H1 (cell line): ENCODE measurements around the gene TSPAN17. TPM values are rescaled to one million over a fixed set of nuclear protein-coding genes. Genes with fewer than 3 reads are reported as not detected.

Source experiments
- CTCF ChIA-PET: fragments of 300-600 bp; sonication (Branson Sonifier 250); formaldehyde crosslinking; loops from one replicate; lab custom pipeline; 2021; ENCODE audit not compliant: partially characterized antibody; lab: Charles Lee
- POLR2A ChIA-PET: fragments of 300-600 bp; sonication (Branson Sonifier 250); formaldehyde crosslinking; loops from one replicate; lab custom pipeline; 2021; ENCODE audit warnings: inconsistent platforms; ENCODE audit not compliant: partially characterized antibody; lab: Charles Lee
- DNase-seq, 2 experiments: peaks; one replicate each; pipeline versions ENCODE4 v3.0.0 to v3.0.0-alpha.2; 2010 to 2022; ENCODE audit warnings: low spot score in 2 of 2, low read depth in 1 of 2, mixed read lengths in 1 of 2
- FAIRE-seq: peaks from 2 replicates; lab custom pipeline; 2011; peaks lifted over from hg19 to GRCh38; lab: Jason Lieb, UNC
- H2AFZ ChIP-seq: 2 replicates; pipeline ENCODE4 v1.8.1; 2012; ENCODE audit warnings: low read length, inconsistent platforms
- H2AK5ac ChIP-seq: 2 replicates; pipeline ENCODE4 v1.6.1; 2013; ENCODE audit warnings: low read depth, low read length
- H2BK120ac ChIP-seq: replicated peaks from 2 replicates; pipeline ENCODE3; 2013; ENCODE audit warnings: low read depth, low read length, inconsistent platforms
- H2BK12ac ChIP-seq: 2 replicates; pipeline ENCODE4 v1.6.1; 2013; ENCODE audit warnings: low read depth, low read length
- H2BK15ac ChIP-seq: 2 replicates; pipeline ENCODE4 v1.6.1; 2013; ENCODE audit warnings: low read length
- H2BK20ac ChIP-seq: 2 replicates; pipeline ENCODE4 v1.6.1; 2013; ENCODE audit warnings: low read length
- H2BK5ac ChIP-seq: 2 replicates; pipeline ENCODE4 v1.6.1; 2013; ENCODE audit warnings: low read depth, low read length
- H3K14ac ChIP-seq: 2 replicates; pipeline ENCODE4 v1.6.1; 2013; ENCODE audit warnings: inconsistent platforms; ENCODE audit not compliant: insufficient read length
- H3K18ac ChIP-seq: 2 replicates; pipeline ENCODE4 v1.6.1; 2013; ENCODE audit warnings: low read length; ENCODE audit errors: extremely low read depth
- H3K23ac ChIP-seq: 2 replicates; pipeline ENCODE4 v1.6.1; 2013; ENCODE audit warnings: inconsistent platforms; ENCODE audit not compliant: insufficient read length
- H3K23me2 ChIP-seq: 2 replicates; pipeline ENCODE4 v1.6.1; 2013; ENCODE audit warnings: low read depth, low read length
- H3K27ac ChIP-seq: 2 replicates; pipeline ENCODE4 v1.6.1; 2011; ENCODE audit warnings: low read depth, low read length, inconsistent platforms
- H3K27me3 ChIP-seq, 4 experiments: replicated peaks in 1 of 4; 1 replicate in 1 of 4; 2 replicates in 3 of 4; pipeline versions ENCODE4 v1.6.1 to v1.8.1; 2011 to 2013; ENCODE audit warnings: low read length in 3 of 4, mild to moderate bottlenecking in 3 of 4, inconsistent platforms in 2 of 4, mixed read lengths in 2 of 4, moderate library complexity in 1 of 4; ENCODE audit not compliant: control insufficient read depth in 3 of 4, insufficient read depth in 3 of 4; ENCODE audit errors: extremely low read depth in 1 of 4
- H3K36me3 ChIP-seq, 4 experiments: 2 replicates each; pipeline versions ENCODE4 v1.6.1 to v1.8.1; 2011 to 2013; ENCODE audit warnings: mild to moderate bottlenecking in 4 of 4, low read length in 3 of 4, moderate library complexity in 2 of 4, control low read depth in 1 of 4, inconsistent platforms in 1 of 4; ENCODE audit not compliant: insufficient read depth in 4 of 4, control insufficient read depth in 2 of 4
- H3K4ac ChIP-seq: replicated peaks from 2 replicates; pipeline ENCODE3; 2013; ENCODE audit warnings: low read length, low read depth, mixed read lengths, inconsistent platforms; ENCODE audit not compliant: insufficient read length
- H3K4me1 ChIP-seq, 4 experiments: replicated peaks in 1 of 4; 1 replicate in 1 of 4; 2 replicates in 3 of 4; pipeline versions ENCODE4 v1.6.1 to v1.8.1; 2011 to 2013; ENCODE audit warnings: low read length in 3 of 4, inconsistent platforms in 2 of 4, mixed read lengths in 1 of 4; ENCODE audit not compliant: insufficient read depth in 4 of 4, control insufficient read depth in 3 of 4
- H3K4me2 ChIP-seq, 2 experiments: 2 replicates each; pipeline versions ENCODE4 v1.6.1 to v1.8.1; 2011 to 2013; ENCODE audit warnings: low read depth in 2 of 2, low read length in 2 of 2, control low read depth in 1 of 2, inconsistent platforms in 1 of 2, mild to moderate bottlenecking in 1 of 2; ENCODE audit not compliant: insufficient read depth in 1 of 2
- H3K4me3 ChIP-seq, 4 experiments: fragments of 200-600, 300-600 bp in 1 of 4; sonication (generic), shearing (Covaris generic), sonication (Bioruptor Twin) in 1 of 4; 2 replicates each; pipeline versions ENCODE4 v1.5.1 to v1.8.1; 2011 to 2016; ENCODE audit warnings: low read length in 4 of 4, low read depth in 3 of 4, control low read depth in 2 of 4, inconsistent platforms in 2 of 4, mild to moderate bottlenecking in 2 of 4, mixed read lengths in 1 of 4, moderate library complexity in 1 of 4; ENCODE audit not compliant: insufficient read depth in 2 of 4; ENCODE audit errors: extremely low read depth in 1 of 4
- H3K56ac ChIP-seq: replicated peaks from 2 replicates; pipeline ENCODE3; 2013; ENCODE audit warnings: low read depth, mild to moderate bottlenecking, mixed read lengths, low read length, inconsistent platforms; ENCODE audit not compliant: insufficient read length
- H3K79me1 ChIP-seq: 2 replicates; pipeline ENCODE4 v1.6.1; 2013; ENCODE audit warnings: low read depth, low read length, control low read depth
- H3K79me2 ChIP-seq, 2 experiments: 2 replicates each; pipeline versions ENCODE4 v1.6.1 to v1.8.1; 2012 to 2013; ENCODE audit warnings: low read length in 2 of 2, mild to moderate bottlenecking in 2 of 2, inconsistent platforms in 1 of 2; ENCODE audit not compliant: insufficient read depth in 2 of 2, control insufficient read depth in 1 of 2
- H3K9ac ChIP-seq, 4 experiments: replicated peaks in 1 of 4; 1 replicate in 1 of 4; 2 replicates in 3 of 4; pipeline versions ENCODE4 v1.6.1 to v1.8.1; 2011 to 2013; ENCODE audit warnings: low read depth in 3 of 4, low read length in 3 of 4, control low read depth in 2 of 4, mild to moderate bottlenecking in 2 of 4, moderate library complexity in 2 of 4, inconsistent platforms in 1 of 4; ENCODE audit errors: extremely low read depth in 1 of 4
- H3K9me3 ChIP-seq, 2 experiments: 2 replicates each; pipeline versions ENCODE4 v1.6.1 to v1.8.1; 2012 to 2013; ENCODE audit warnings: mild to moderate bottlenecking in 2 of 2, moderate library complexity in 2 of 2, control low read depth in 1 of 2, inconsistent platforms in 1 of 2, low read depth in 1 of 2, low read length in 1 of 2, mixed read lengths in 1 of 2; ENCODE audit not compliant: insufficient read depth in 2 of 2
- H4K20me1 ChIP-seq, 2 experiments: replicated peaks in 1 of 2; 2 replicates each; pipeline versions ENCODE3 to v1.8.1; 2011 to 2013; ENCODE audit warnings: inconsistent platforms in 2 of 2, low read length in 2 of 2, mild to moderate bottlenecking in 1 of 2; ENCODE audit not compliant: insufficient read depth in 2 of 2, control insufficient read depth in 1 of 2
- H4K5ac ChIP-seq: 2 replicates; pipeline ENCODE4 v1.6.1; 2013; ENCODE audit warnings: low read length, low read depth, mixed read lengths, inconsistent platforms; ENCODE audit not compliant: insufficient read length
- H4K8ac ChIP-seq: 2 replicates; pipeline ENCODE4 v1.8.0; 2013; ENCODE audit warnings: mild to moderate bottlenecking, moderate library complexity, low read length, inconsistent platforms; ENCODE audit not compliant: insufficient read depth; ENCODE audit errors: extremely low read depth
- H4K91ac ChIP-seq: replicated peaks from 2 replicates; pipeline ENCODE3; 2013; ENCODE audit warnings: low read length, mixed read lengths, inconsistent platforms; ENCODE audit not compliant: insufficient read length
- BACH1 ChIP-seq: IDR thresholded peaks from 2 replicates; pipeline ENCODE4 v1.6.1; 2012; ENCODE audit warnings: low read length, improper control_type of control experiment
- KDM4A ChIP-seq: IDR thresholded peaks from one replicate; pipeline ENCODE4 v1.7.1; 2012; ENCODE audit warnings: low read depth, mild to moderate bottlenecking, moderate library complexity, low read length, inconsistent platforms; ENCODE audit not compliant: severe bottlenecking
- WGBS, 2 experiments: shearing (Covaris generic) in 1 of 2; methylation state at CpG; one replicate each; pipeline versions ENCODE4 v1.1.6 to v1.1.7; 2013 to 2015; ENCODE audit warnings: low lambda C conversion rate in 2 of 2, mixed read lengths in 2 of 2, inconsistent platforms in 1 of 2, low coverage in 1 of 2, missing lambda C conversion rate in 1 of 2; ENCODE audit not compliant: insufficient replicate concordance in 2 of 2, insufficient coverage in 1 of 2, insufficient read length in 1 of 2; ENCODE audit errors: extremely low coverage in 1 of 2, missing lambda C conversion rate in 1 of 2; 5-methylcytosine and 5-hydroxymethylcytosine counted together
- polyA plus RNA-seq, 7 experiments: library from polyadenylated mRNA; depleted of rRNA in 3 of 7; stranded (reverse) in 5 of 7; unstranded in 2 of 7; fragments of >200 nt in 5 of 7; fragments of 200-250 nt in 2 of 7; gene quantifications; 1 replicate in 5 of 7; 2 replicates in 1 of 7; 4 replicates in 1 of 7; pipeline versions ENCODE4 v1.2.1 to v1.2.3, GENCODE V29; 2011 to 2013; ENCODE audit warnings: missing spikeins in 2 of 7, mixed read lengths in 2 of 7
- total RNA-seq: library from RNA; stranded (reverse); fragmentation: NEBNext Ultra II Directional; extraction: Animal tissue kit (Norgen Biotek cat#: 25700); gene quantifications from 2 replicates; pipeline ENCODE4 v1.2.1, GENCODE V29; 2021

The TSPAN17 gene
- total and polyA plus RNA-seq, 2 of the 8 experiments (the other 6 are each of a cell fraction or from before 2014, with no cell fraction given): 41.5 to 53.7 TPM

DNA sequence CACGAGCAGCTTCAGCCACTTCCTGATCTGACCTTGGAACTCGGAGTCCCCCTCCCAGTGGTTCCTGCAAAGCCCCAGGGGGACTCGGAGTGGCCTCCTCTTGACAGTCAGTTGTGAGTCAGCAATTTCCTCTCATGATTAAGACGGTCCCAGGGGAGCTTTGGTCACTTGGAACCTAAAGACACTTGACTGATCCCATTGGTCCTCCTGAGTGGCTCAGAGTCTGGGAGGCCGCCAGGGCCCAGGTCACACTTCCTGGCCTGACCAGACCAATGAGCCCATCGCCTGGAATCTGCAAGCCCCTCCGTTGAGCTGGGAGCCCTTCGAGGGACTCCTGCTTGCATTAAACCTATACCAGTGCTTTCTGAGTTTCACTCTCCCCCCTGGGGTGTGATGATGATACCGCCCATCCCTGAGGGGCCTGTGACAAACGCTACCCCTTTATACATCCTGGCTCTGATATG, 29.1 kb downstream of the TSPAN17 start:
- no peaks in the 10 kb centered on the region for H3K36me3 ChIP-seq
- no peak overlapping the region for H3K4me2 ChIP-seq
- H3K23ac ChIP-seq: no peak overlapping the region
- H2BK15ac ChIP-seq: peak overlapping the region; percentile 40; the same call in 1 of the 2 replicates
- no peak overlapping the region for H3K14ac ChIP-seq
- 80% methylated on average over 10 of the region's 10 CpGs; no CpG with 5 or more reads in 1 of the 2 experiments for WGBS, 2 experiments
- peaks cover 7% of the 10 kb centered on the region; the same call in 1 of the 2 replicates for H3K23me2 ChIP-seq
- no peak overlapping the region for H3K56ac ChIP-seq
- H2AK5ac ChIP-seq: no peak overlapping the region
- H3K27me3 ChIP-seq: peaks cover 0 to 20% (median 19%) of the 10 kb centered on the region in 4 experiments; a peak in 6 of 7 replicates
- H4K5ac ChIP-seq: no peak overlapping the region
- no peak for DNase-seq
- no peaks in the 10 kb centered on the region for H3K9me3 ChIP-seq
- H2BK120ac ChIP-seq: no peak overlapping the region
- no peak overlapping the region; the same call in 1 of the 2 replicates for H4K8ac ChIP-seq
- no peak overlapping the region for H3K4ac ChIP-seq
- H3K18ac ChIP-seq: no peak overlapping the region
- POLR2A ChIA-PET: interaction anchor here (1.6 kb wide), 1 partner anchor 11 kb away, joined by 7 read pairs; no protein-coding TSS in a partner anchor
- no peak overlapping the region for H3K4me3 ChIP-seq
- peaks cover 0 to 17% (median 10%) of the 10 kb centered on the region in 4 experiments; a peak in 6 of 7 replicates for H3K4me1 ChIP-seq
- H2AFZ ChIP-seq: no peak overlapping the region
- H2BK5ac ChIP-seq: 0 out of 2 replicates have a peak overlapping the region, but pooled peaks have one; percentile 12
- H3K9ac ChIP-seq: no peak overlapping the region
- FAIRE-seq: no peak
- TF ChIP-seq KDM4A: no peak
- peak; percentile 58; the same call in 1 of the 2 replicates for TF ChIP-seq BACH1
- TF ChIP-seq, all 59 proteins: peak for 1
- Histone ChIP-seq H3K27ac (no peak overlapping the region), H2BK12ac (peak overlapping the region; percentile 29; the same call in 1 of the 2 replicates), H4K20me1 (no peaks in the 10 kb centered on the region), H3K79me1 (no peaks in the 10 kb centered on the region), H4K91ac (no peak overlapping the region), H2BK20ac (0 out of 2 replicates have a peak overlapping the region, but pooled peaks have one; percentile 61), H3K79me2 (no peaks in the 10 kb centered on the region)
- CTCF ChIA-PET: interaction anchor here (0.6 to 35.1 kb wide), 10 partner anchors 9 to 292 kb away, joined by 3 to 859 read pairs (median 4); no protein-coding TSS in a partner anchor
